K562 (cell line): ENCODE results near the gene CD226.
"Not testable (repeated sequence)": the region's sequence is repeated elsewhere in the genome, so short reads cannot be mapped to it uniquely, and the experiment has no call there.

Experiments
- ARID2 ChIP-seq: fragments of 450-650 bp; IDR thresholded peaks from 2 replicates; pipeline ENCODE4 v1.6.1; 2017; ENCODE audit warnings: antibody characterized with exemption, mild to moderate bottlenecking
- CCNT2 ChIP-seq: IDR thresholded peaks from 2 replicates; pipeline ENCODE4 v1.6.1; 2011; ENCODE audit warnings: borderline replicate concordance, low read depth, mild to moderate bottlenecking, moderate library complexity, mixed read lengths, low read length; ENCODE audit not compliant: insufficient read length; ENCODE audit errors: extremely low read depth
- TBP ChIP-seq: optimal IDR thresholded peaks from 2 replicates; pipeline ENCODE3; 2011; ENCODE audit warnings: low read depth, low read length, improper control_type of control experiment
- TF ChIP-seq, protein P1 (sequence below): fragments of 250-450 bp; sonication (Bioruptor Pico); IDR thresholded peaks from 2 replicates; pipeline ENCODE4 v1.4.0; 2020; ENCODE audit warnings: mild to moderate bottlenecking, moderate library complexity
- TF ChIP-seq, protein P2 (sequence below): fragments of 250-450 bp; sonication (Bioruptor Pico); IDR thresholded peaks from 2 replicates; pipeline ENCODE4 v1.4.0; 2020
- TF ChIP-seq, protein P3 (sequence below), 3 experiments: IDR thresholded peaks in 2 of 3; conservative IDR thresholded peaks in 1 of 3; 2 replicates each; pipeline ENCODE4 v1.5.1; 2011 to 2012; ENCODE audit warnings: low read length in 3 of 3, mild to moderate bottlenecking in 3 of 3, control low read depth in 2 of 3, improper control_type of control experiment in 1 of 3, inconsistent platforms in 1 of 3, low read depth in 1 of 3, mixed read lengths in 1 of 3, moderate library complexity in 1 of 3; ENCODE audit not compliant: insufficient read depth in 2 of 3

DNA sequence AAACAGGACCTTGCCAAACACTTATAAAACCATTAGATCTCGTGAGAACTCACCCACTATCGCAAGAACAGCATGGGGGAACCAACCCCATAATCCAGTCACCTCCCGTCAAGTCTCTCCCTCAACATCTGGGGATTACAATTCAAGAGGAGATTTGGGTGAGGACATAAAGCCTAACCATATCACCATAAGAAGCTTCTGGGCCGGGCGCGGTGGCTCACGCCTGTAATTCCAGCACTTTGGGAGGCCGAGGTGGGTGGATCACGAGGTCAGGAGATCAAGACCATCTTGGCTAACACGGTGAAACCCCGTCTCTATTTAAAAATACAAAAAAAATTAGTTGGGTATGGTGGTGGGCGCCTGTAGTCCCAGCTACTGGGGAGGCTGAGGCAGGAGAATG lies 112.7 kb downstream of the CD226 start:
- TF ChIP-seq ARID2, CCNT2, TBP: not testable (repeated sequence)
- TF ChIP-seq, protein P1, sequence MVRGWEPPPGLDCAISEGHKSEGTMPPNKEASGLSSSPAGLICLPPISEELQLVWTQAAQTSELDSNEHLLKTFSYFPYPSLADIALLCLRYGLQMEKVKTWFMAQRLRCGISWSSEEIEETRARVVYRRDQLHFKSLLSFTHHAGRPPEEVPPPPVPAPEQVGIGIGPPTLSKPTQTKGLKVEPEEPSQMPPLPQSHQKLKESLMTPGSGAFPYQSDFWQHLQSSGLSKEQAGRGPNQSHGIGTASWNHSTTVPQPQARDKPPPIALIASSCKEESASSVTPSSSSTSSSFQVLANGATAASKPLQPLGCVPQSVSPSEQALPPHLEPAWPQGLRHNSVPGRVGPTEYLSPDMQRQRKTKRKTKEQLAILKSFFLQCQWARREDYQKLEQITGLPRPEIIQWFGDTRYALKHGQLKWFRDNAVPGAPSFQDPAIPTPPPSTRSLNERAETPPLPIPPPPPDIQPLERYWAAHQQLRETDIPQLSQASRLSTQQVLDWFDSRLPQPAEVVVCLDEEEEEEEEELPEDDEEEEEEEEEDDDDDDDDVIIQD (CRISPR knock-in tag): not testable (repeated sequence)
- TF ChIP-seq, protein P2, sequence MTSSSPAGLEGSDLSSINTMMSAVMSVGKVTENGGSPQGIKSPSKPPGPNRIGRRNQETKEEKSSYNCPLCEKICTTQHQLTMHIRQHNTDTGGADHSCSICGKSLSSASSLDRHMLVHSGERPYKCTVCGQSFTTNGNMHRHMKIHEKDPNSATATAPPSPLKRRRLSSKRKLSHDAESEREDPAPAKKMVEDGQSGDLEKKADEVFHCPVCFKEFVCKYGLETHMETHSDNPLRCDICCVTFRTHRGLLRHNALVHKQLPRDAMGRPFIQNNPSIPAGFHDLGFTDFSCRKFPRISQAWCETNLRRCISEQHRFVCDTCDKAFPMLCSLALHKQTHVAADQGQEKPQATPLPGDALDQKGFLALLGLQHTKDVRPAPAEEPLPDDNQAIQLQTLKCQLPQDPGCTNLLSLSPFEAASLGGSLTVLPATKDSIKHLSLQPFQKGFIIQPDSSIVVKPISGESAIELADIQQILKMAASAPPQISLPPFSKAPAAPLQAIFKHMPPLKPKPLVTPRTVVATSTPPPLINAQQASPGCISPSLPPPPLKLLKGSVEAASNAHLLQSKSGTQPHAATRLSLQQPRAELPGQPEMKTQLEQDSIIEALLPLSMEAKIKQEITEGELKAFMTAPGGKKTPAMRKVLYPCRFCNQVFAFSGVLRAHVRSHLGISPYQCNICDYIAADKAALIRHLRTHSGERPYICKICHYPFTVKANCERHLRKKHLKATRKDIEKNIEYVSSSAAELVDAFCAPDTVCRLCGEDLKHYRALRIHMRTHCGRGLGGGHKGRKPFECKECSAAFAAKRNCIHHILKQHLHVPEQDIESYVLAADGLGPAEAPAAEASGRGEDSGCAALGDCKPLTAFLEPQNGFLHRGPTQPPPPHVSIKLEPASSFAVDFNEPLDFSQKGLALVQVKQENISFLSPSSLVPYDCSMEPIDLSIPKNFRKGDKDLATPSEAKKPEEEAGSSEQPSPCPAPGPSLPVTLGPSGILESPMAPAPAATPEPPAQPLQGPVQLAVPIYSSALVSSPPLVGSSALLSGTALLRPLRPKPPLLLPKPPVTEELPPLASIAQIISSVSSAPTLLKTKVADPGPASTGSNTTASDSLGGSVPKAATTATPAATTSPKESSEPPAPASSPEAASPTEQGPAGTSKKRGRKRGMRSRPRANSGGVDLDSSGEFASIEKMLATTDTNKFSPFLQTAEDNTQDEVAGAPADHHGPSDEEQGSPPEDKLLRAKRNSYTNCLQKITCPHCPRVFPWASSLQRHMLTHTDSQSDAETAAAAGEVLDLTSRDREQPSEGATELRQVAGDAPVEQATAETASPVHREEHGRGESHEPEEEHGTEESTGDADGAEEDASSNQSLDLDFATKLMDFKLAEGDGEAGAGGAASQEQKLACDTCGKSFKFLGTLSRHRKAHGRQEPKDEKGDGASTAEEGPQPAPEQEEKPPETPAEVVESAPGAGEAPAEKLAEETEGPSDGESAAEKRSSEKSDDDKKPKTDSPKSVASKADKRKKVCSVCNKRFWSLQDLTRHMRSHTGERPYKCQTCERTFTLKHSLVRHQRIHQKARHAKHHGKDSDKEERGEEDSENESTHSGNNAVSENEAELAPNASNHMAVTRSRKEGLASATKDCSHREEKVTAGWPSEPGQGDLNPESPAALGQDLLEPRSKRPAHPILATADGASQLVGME (CRISPR knock-in tag): not testable (repeated sequence)
- TF ChIP-seq, protein P3, sequence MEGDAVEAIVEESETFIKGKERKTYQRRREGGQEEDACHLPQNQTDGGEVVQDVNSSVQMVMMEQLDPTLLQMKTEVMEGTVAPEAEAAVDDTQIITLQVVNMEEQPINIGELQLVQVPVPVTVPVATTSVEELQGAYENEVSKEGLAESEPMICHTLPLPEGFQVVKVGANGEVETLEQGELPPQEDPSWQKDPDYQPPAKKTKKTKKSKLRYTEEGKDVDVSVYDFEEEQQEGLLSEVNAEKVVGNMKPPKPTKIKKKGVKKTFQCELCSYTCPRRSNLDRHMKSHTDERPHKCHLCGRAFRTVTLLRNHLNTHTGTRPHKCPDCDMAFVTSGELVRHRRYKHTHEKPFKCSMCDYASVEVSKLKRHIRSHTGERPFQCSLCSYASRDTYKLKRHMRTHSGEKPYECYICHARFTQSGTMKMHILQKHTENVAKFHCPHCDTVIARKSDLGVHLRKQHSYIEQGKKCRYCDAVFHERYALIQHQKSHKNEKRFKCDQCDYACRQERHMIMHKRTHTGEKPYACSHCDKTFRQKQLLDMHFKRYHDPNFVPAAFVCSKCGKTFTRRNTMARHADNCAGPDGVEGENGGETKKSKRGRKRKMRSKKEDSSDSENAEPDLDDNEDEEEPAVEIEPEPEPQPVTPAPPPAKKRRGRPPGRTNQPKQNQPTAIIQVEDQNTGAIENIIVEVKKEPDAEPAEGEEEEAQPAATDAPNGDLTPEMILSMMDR (IDR thresholded peaks at IDR 0.05 in 2 of 3, conservative IDR thresholded peaks at IDR 0.05 in 1 of 3; ENCODE audit: insufficient read depth in 2 of 3, low read depth in 1 of 3, low read length in 3 of 3): not testable (repeated sequence)
